Neural cell (in vitro differentiated cells): ENCODE data around the gene CYP26B1. TPM values are rescaled to one million over a fixed set of nuclear protein-coding genes. Genes with fewer than 3 reads are reported as not detected.

Experiments
- H2AFZ ChIP-seq: fragments of 200-600, 300-800 bp; sonication (generic), shearing (Covaris generic); 2 replicates; pipeline ENCODE4 v1.6.0; 2014; ENCODE audit warnings: low read depth, mild to moderate bottlenecking, antibody characterized with exemption, low read length, moderate library complexity
- H3F3A ChIP-seq: fragments of 200-600 bp; shearing (Covaris generic); 2 replicates; pipeline ENCODE4 v1.6.1; 2016; ENCODE audit warnings: mild to moderate bottlenecking, moderate library complexity, mixed read lengths, antibody characterized with exemption, low read length; ENCODE audit not compliant: insufficient read depth, poor library complexity, severe bottlenecking
- H3K27ac ChIP-seq: fragments of 200-600, 300-800 bp; sonication (generic), shearing (Covaris generic); 2 replicates; pipeline ENCODE4 v1.5.1; 2014; ENCODE audit warnings: mild to moderate bottlenecking, low read length, moderate library complexity
- H3K27me3 ChIP-seq: fragments of 300-800, 200-600 bp; sonication (generic), shearing (Covaris generic); 2 replicates; pipeline ENCODE4 v1.6.0; 2014; ENCODE audit warnings: mild to moderate bottlenecking, low read depth, low read length, moderate library complexity; ENCODE audit not compliant: insufficient read depth
- H3K36me3 ChIP-seq: fragments of 300-800, 200-600 bp; sonication (generic), shearing (Covaris generic); 2 replicates; pipeline ENCODE4 v1.5.1; 2014; ENCODE audit warnings: mild to moderate bottlenecking, antibody characterized with exemption, low read length, moderate library complexity; ENCODE audit not compliant: insufficient read depth
- H3K4me2 ChIP-seq: fragments of 300-800, 200-600 bp; sonication (generic), shearing (Covaris generic); 2 replicates; pipeline ENCODE4 v1.6.0; 2014; ENCODE audit warnings: mild to moderate bottlenecking, low read length
- H3K4me3 ChIP-seq: fragments of 300-800, 200-600 bp; sonication (generic), shearing (Covaris generic); 2 replicates; pipeline ENCODE4 v1.5.1; 2014; ENCODE audit warnings: mild to moderate bottlenecking, low read length, moderate library complexity
- H3K79me2 ChIP-seq: fragments of 200-600 bp; shearing (Covaris generic); replicated peaks from 2 replicates; pipeline ENCODE4 v1.6.0; 2014; ENCODE audit warnings: mild to moderate bottlenecking, low read length, moderate library complexity; ENCODE audit not compliant: insufficient read depth
- H3K9ac ChIP-seq: fragments of 300-800, 200-600 bp; sonication (generic), shearing (Covaris generic); 2 replicates; pipeline ENCODE4 v1.6.1; 2016; ENCODE audit warnings: mild to moderate bottlenecking, low read length, mixed read lengths
- H3K9me2 ChIP-seq: fragments of 200-600 bp; shearing (Covaris generic); 2 replicates; pipeline ENCODE4 v1.6.1; 2016; ENCODE audit warnings: mild to moderate bottlenecking, low read length, mixed read lengths; ENCODE audit not compliant: insufficient read depth
- H3K9me3 ChIP-seq: fragments of 200-600, 300-800 bp; sonication (generic), shearing (Covaris generic); 2 replicates; pipeline ENCODE4 v1.6.1; 2016; ENCODE audit warnings: mild to moderate bottlenecking, mixed run types, low read length, moderate library complexity, mixed read lengths
- H4K20me1 ChIP-seq: fragments of 200-600 bp; shearing (Covaris generic); 2 replicates; pipeline ENCODE4 v1.6.1; 2016; ENCODE audit warnings: mild to moderate bottlenecking, mixed run types; ENCODE audit not compliant: insufficient read depth
- CTCF ChIP-seq: fragments of 450-650 bp; IDR thresholded peaks from 2 replicates; pipeline ENCODE4 v1.5.1; 2014; ENCODE audit warnings: antibody characterized with exemption, mild to moderate bottlenecking, moderate library complexity; ENCODE audit not compliant: poor library complexity, severe bottlenecking
- EP300 ChIP-seq: fragments of 450-650 bp; conservative IDR thresholded peaks from 2 replicates; pipeline ENCODE4 v1.6.1; 2014; ENCODE audit warnings: antibody characterized with exemption, mild to moderate bottlenecking, moderate library complexity; ENCODE audit not compliant: poor library complexity, severe bottlenecking
- EZH2 ChIP-seq: fragments of 200-600, 300-800 bp; shearing (Covaris generic), sonication (generic); IDR thresholded peaks from 2 replicates; pipeline ENCODE4 v1.6.1; 2014; ENCODE audit warnings: antibody characterized with exemption, low read length, borderline replicate concordance, mild to moderate bottlenecking; ENCODE audit not compliant: insufficient read depth, poor library complexity, severe bottlenecking
- MXI1 ChIP-seq: fragments of 450-650 bp; conservative IDR thresholded peaks from 2 replicates; pipeline ENCODE4 v1.6.1; 2014; ENCODE audit warnings: antibody characterized with exemption, mild to moderate bottlenecking; ENCODE audit not compliant: poor library complexity, severe bottlenecking
- POLR2AphosphoS5 ChIP-seq: IDR thresholded peaks from 2 replicates; pipeline ENCODE4 v1.6.1; 2012
- RAD21 ChIP-seq: fragments of 450-650 bp; conservative IDR thresholded peaks from 2 replicates; pipeline ENCODE4 v1.6.1; 2014; ENCODE audit warnings: antibody characterized with exemption, mild to moderate bottlenecking, moderate library complexity
- SMC3 ChIP-seq: fragments of 450-650 bp; conservative IDR thresholded peaks from 2 replicates; pipeline ENCODE4 v1.6.1; 2014; ENCODE audit warnings: antibody characterized with exemption, mild to moderate bottlenecking, moderate library complexity; ENCODE audit not compliant: poor library complexity
- TAF1 ChIP-seq: IDR thresholded peaks from 2 replicates; pipeline ENCODE4 v1.6.1; 2012; ENCODE audit warnings: low read depth
- polyA plus RNA-seq: library from polyadenylated mRNA; depleted of rRNA; stranded (reverse); fragments of >200 nt; gene quantifications from 2 replicates; pipeline ENCODE4 v1.2.3, GENCODE V29; 2014
- TF ChIP-seq, protein P1 (sequence below): IDR thresholded peaks from 2 replicates; pipeline ENCODE4 v1.6.1; 2012; ENCODE audit warnings: borderline replicate concordance

The CYP26B1 gene
- polyA plus RNA-seq, 1 donor from 2014 or later, result 0.83 TPM

DNA sequence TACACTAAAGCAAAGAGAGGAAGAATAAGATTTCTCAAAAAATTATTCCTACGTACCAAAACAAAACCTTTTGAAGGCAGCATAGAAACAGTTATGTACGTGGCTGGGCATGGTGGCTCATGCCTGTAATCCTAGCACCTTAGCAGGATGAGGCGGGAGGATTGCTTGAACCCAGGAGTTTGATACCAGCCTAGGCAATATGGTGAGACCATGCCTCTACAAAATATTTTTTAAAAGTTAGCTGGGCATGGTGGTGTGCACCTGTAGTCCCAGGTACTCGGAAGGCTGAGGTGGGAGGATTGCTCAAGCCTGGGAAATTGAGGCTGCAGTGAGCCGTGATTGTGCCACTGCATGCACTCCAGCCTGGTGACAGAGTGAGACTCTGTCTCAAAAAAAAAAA lies 14.9 kb upstream of the CYP26B1 start (continued):
- no peak for TF ChIP-seq CTCF

DNA sequence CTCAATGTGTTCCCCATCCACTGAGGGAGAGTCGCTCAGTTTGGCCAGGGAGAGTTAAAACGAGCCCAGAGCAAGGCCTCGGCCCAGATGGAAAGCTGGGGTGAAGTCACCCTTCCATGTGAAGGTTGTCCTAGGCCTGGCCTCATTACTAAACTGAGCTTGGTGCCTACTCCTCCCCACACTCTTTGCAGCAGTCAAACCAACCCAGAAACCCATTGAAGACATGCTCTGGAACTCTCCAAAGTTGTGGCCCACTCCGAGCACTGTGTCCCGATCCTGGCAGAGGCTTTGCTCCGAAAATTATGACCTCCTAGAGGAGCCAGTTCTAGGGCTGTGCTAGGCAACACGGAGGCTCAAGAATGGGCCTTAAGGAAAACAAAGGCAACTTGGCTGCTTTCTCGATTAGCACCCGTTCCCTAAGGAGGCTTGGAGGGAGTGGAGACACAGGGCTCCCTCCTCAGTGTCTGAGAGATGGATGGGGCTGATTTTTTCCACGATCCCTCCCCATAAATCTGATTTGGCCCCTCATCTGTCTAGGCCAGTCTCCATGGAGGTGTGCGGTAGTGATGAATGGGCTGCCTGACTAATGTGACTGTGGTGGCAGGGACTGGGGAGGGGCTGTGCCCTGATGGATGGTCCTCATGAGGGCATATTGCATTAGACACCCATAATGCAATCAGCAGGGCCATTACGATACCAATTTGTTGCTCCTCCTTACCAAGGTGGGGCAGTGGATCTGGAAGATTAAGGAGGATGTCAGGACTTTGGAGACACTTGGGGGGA lies 11.7 kb upstream of the CYP26B1 start:
- Histone ChIP-seq H3K36me3 (no peaks in the 10 kb centered on the region), H3F3A (no peaks in the 10 kb centered on the region), H3K27me3 (no peaks in the 10 kb centered on the region), H3K9me3 (no peaks in the 10 kb centered on the region), H3K4me2 (no peak overlapping the region), H3K9ac (no peak overlapping the region), H3K9me2 (no peaks in the 10 kb centered on the region), H4K20me1 (no peaks in the 10 kb centered on the region), H3K79me2 (no peaks in the 10 kb centered on the region), H2AFZ (no peak overlapping the region), H3K27ac (no peak overlapping the region), H3K4me3 (no peak overlapping the region)
- TF ChIP-seq TAF1, result no peak
- TF ChIP-seq, protein P1, sequence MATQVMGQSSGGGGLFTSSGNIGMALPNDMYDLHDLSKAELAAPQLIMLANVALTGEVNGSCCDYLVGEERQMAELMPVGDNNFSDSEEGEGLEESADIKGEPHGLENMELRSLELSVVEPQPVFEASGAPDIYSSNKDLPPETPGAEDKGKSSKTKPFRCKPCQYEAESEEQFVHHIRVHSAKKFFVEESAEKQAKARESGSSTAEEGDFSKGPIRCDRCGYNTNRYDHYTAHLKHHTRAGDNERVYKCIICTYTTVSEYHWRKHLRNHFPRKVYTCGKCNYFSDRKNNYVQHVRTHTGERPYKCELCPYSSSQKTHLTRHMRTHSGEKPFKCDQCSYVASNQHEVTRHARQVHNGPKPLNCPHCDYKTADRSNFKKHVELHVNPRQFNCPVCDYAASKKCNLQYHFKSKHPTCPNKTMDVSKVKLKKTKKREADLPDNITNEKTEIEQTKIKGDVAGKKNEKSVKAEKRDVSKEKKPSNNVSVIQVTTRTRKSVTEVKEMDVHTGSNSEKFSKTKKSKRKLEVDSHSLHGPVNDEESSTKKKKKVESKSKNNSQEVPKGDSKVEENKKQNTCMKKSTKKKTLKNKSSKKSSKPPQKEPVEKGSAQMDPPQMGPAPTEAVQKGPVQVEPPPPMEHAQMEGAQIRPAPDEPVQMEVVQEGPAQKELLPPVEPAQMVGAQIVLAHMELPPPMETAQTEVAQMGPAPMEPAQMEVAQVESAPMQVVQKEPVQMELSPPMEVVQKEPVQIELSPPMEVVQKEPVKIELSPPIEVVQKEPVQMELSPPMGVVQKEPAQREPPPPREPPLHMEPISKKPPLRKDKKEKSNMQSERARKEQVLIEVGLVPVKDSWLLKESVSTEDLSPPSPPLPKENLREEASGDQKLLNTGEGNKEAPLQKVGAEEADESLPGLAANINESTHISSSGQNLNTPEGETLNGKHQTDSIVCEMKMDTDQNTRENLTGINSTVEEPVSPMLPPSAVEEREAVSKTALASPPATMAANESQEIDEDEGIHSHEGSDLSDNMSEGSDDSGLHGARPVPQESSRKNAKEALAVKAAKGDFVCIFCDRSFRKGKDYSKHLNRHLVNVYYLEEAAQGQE, result no peak
- TF ChIP-seq POLR2AphosphoS5, result no peak
- TF ChIP-seq EP300, result no peak
- no peak for TF ChIP-seq MXI1

GRCh38 chr2:72157871-72158771 lies 10.5 kb upstream of the CYP26B1 start:
- H3K9me3 ChIP-seq, result no peaks in the 10 kb centered on the region
- H3K9me2 ChIP-seq, result no peaks in the 10 kb centered on the region
- no peak overlapping the region for H3K4me2 ChIP-seq
- TF ChIP-seq, protein P1, result no peak
- no peak for TF ChIP-seq CTCF
- TF ChIP-seq RAD21, result no peak
- no peak for TF ChIP-seq POLR2AphosphoS5
- TF ChIP-seq SMC3, result no peak
- no peak for TF ChIP-seq MXI1
- no peak for TF ChIP-seq EZH2
- TF ChIP-seq EP300, result no peak
- no peak for TF ChIP-seq TAF1
- no peaks in the 10 kb centered on the region for H4K20me1 ChIP-seq
- H3K27me3 ChIP-seq, result no peaks in the 10 kb centered on the region
- H3K79me2 ChIP-seq, result no peaks in the 10 kb centered on the region
- no peak overlapping the region for H3K27ac ChIP-seq
- no peak overlapping the region for H2AFZ ChIP-seq
- no peak overlapping the region for H3K4me3 ChIP-seq
- no peaks in the 10 kb centered on the region for H3F3A ChIP-seq
- H3K9ac ChIP-seq, result no peak overlapping the region
- H3K36me3 ChIP-seq, result no peaks in the 10 kb centered on the region
